Measurements from ENCODE around the gene KIAA1958.

KIAA1958 gene

GRCh38 chr9:112615584-112616266, 129.1 kb downstream of the KIAA1958 start:
- no peak for DNase-seq

- DNase-seq: no peak
Observed at GRCh38 chr9:112617371-112617770, 130.7 kb downstream of the KIAA1958 start.

GRCh38 chr9:112618385-112619009, 131.9 kb downstream of the KIAA1958 start:
- no peak for DNase-seq

- DNase-seq: no peak
Observed at GRCh38 chr9:112620388-112620787, 133.8 kb downstream of the KIAA1958 start.

- DNase-seq: no peak
Observed at GRCh38 chr9:112621018-112621655, 134.5 kb downstream of the KIAA1958 start.

GRCh38 chr9:112623198-112623597, 136.6 kb downstream of the KIAA1958 start:
- DNase-seq: no peak

- DNase-seq: no peak
Observed at GRCh38 chr9:112624711-112625707, 138.4 kb downstream of the KIAA1958 start.

GRCh38 chr9:112629671-112630485, 143.3 kb downstream of the KIAA1958 start:
- DNase-seq: no peak

- DNase-seq: no peak
Observed at GRCh38 chr9:112631313-112632070, 144.9 kb downstream of the KIAA1958 start.

GRCh38 chr9:112640311-112640710, 153.7 kb downstream of the KIAA1958 start:
- no peak for DNase-seq

- DNase-seq: no peak
Observed at GRCh38 chr9:112642126-112642525, 155.5 kb downstream of the KIAA1958 start.

GRCh38 chr9:112647596-112647995, 161.0 kb downstream of the KIAA1958 start:
- DNase-seq: no peak

GRCh38 chr9:112648624-112649023, 162.0 kb downstream of the KIAA1958 start:
- DNase-seq: no peak

- no peak for DNase-seq
Observed at GRCh38 chr9:112654282-112654681, 167.7 kb downstream of the KIAA1958 start.

- DNase-seq: no peak
Observed at GRCh38 chr9:112655668-112656067, 169.0 kb downstream of the KIAA1958 start.

GRCh38 chr9:112659906-112660305, 173.3 kb downstream of the KIAA1958 start:
- no peak for DNase-seq

GRCh38 chr9:112663681-112664080, 177.1 kb downstream of the KIAA1958 start:
- no peak for DNase-seq

GRCh38 chr9:112664531-112664930, 177.9 kb downstream of the KIAA1958 start:
- no peak for DNase-seq

GRCh38 chr9:112665347-112665746, 178.7 kb downstream of the KIAA1958 start:
- DNase-seq: no peak

- DNase-seq: no peak
Observed at GRCh38 chr9:112669326-112669725, 182.7 kb downstream of the KIAA1958 start.

- DNase-seq: no peak
Observed at GRCh38 chr9:112670991-112671625, 184.5 kb downstream of the KIAA1958 start.
